Fibroblast of lung (primary cell): ENCODE results near the gene ADGRD1. TPM values are rescaled to one million over a fixed set of nuclear protein-coding genes. Genes with fewer than 3 reads are reported as not detected.

Source experiments
- DNase-seq, 2 donors: peaks; one replicate each; pipeline versions ENCODE4 v3.0.0 to v3.0.0-alpha.2; 2010; ENCODE audit warnings: low read depth in 2 of 2
- H2AFZ ChIP-seq: 2 replicates; pipeline ENCODE4 v1.5.1; 2012; ENCODE audit warnings: low read length, control low read depth, inconsistent platforms
- H3K27ac ChIP-seq: 2 replicates; pipeline ENCODE4 v1.5.1; 2011; ENCODE audit warnings: low read length, control low read depth; ENCODE audit not compliant: insufficient read depth
- H3K27me3 ChIP-seq: 2 replicates; pipeline ENCODE4 v1.5.1; 2011; ENCODE audit warnings: mild to moderate bottlenecking, low read length; ENCODE audit not compliant: control insufficient read depth, insufficient read depth
- H3K36me3 ChIP-seq: 2 replicates; pipeline ENCODE4 v1.5.1; 2011; ENCODE audit warnings: low read length; ENCODE audit not compliant: control insufficient read depth, insufficient read depth
- H3K4me1 ChIP-seq: 2 replicates; pipeline ENCODE4 v1.5.1; 2011; ENCODE audit warnings: low read length; ENCODE audit not compliant: control insufficient read depth, insufficient read depth; ENCODE audit errors: extremely low read depth
- H3K4me2 ChIP-seq: 2 replicates; pipeline ENCODE4 v1.5.1; 2011; ENCODE audit warnings: low read length, control low read depth; ENCODE audit not compliant: insufficient read depth; ENCODE audit errors: extremely low read depth
- H3K4me3 ChIP-seq, 4 experiments: fragments of 200-600 bp in 1 of 4; sonication (generic) in 1 of 4; replicated peaks in 1 of 4; 2 replicates each; pipeline ENCODE4 v1.5.1; 2011 to 2016; ENCODE audit warnings: low read length in 4 of 4, low read depth in 3 of 4, mild to moderate bottlenecking in 3 of 4, control low read depth in 2 of 4, inconsistent platforms in 1 of 4, mixed read lengths in 1 of 4; ENCODE audit not compliant: insufficient read depth in 1 of 4; ENCODE audit errors: control extremely low read depth in 1 of 4
- H3K79me2 ChIP-seq: 2 replicates; pipeline ENCODE4 v1.5.1; 2012; ENCODE audit warnings: mild to moderate bottlenecking, low read length, inconsistent platforms; ENCODE audit not compliant: control insufficient read depth, insufficient read depth
- H3K9ac ChIP-seq: 2 replicates; pipeline ENCODE4 v1.5.1; 2011; ENCODE audit warnings: mild to moderate bottlenecking, low read length, control low read depth; ENCODE audit not compliant: insufficient read depth
- H3K9me3 ChIP-seq: 2 replicates; pipeline ENCODE4 v1.5.1; 2012; ENCODE audit warnings: low read depth, low read length; ENCODE audit not compliant: control insufficient read depth, insufficient read depth
- H4K20me1 ChIP-seq: 2 replicates; pipeline ENCODE4 v1.5.1; 2011; ENCODE audit warnings: low read length; ENCODE audit not compliant: control insufficient read depth, insufficient read depth; ENCODE audit errors: extremely low read depth
- CTCF ChIP-seq, 2 donors: IDR thresholded peaks in 1 of 2; conservative IDR thresholded peaks in 1 of 2; 1 replicate in 1 of 2; 2 replicates in 1 of 2; pipeline ENCODE4 v1.5.1; 2011 to 2012; ENCODE audit warnings: low read length in 2 of 2, control low read depth in 1 of 2, inconsistent platforms in 1 of 2, low read depth in 1 of 2, mild to moderate bottlenecking in 1 of 2
- EZH2 ChIP-seq: IDR thresholded peaks from 2 replicates; pipeline ENCODE4 v1.5.1; 2012; ENCODE audit warnings: low read length, control low read depth, mild to moderate bottlenecking; ENCODE audit errors: missing control alignments
- polyA plus RNA-seq, 2 donors: library from polyadenylated mRNA; depleted of rRNA in 1 of 2; stranded (reverse) in 1 of 2; unstranded in 1 of 2; fragments of >200 nt; gene quantifications; 2 replicates each; pipeline ENCODE4 v1.2.1, GENCODE V29; 2011 to 2012; ENCODE audit warnings: missing spikeins in 1 of 2
- total RNA-seq: library from RNA; depleted of rRNA; stranded (reverse); fragments of >200 nt; gene quantifications from 2 replicates; pipeline ENCODE4 v1.2.1, GENCODE V29; 2014

ADGRD1 gene
- total and polyA plus RNA-seq, 2 donors (not counting 1 experiment from before 2014, with no cell fraction given) = 7.3 to 11.6 TPM

DNA sequence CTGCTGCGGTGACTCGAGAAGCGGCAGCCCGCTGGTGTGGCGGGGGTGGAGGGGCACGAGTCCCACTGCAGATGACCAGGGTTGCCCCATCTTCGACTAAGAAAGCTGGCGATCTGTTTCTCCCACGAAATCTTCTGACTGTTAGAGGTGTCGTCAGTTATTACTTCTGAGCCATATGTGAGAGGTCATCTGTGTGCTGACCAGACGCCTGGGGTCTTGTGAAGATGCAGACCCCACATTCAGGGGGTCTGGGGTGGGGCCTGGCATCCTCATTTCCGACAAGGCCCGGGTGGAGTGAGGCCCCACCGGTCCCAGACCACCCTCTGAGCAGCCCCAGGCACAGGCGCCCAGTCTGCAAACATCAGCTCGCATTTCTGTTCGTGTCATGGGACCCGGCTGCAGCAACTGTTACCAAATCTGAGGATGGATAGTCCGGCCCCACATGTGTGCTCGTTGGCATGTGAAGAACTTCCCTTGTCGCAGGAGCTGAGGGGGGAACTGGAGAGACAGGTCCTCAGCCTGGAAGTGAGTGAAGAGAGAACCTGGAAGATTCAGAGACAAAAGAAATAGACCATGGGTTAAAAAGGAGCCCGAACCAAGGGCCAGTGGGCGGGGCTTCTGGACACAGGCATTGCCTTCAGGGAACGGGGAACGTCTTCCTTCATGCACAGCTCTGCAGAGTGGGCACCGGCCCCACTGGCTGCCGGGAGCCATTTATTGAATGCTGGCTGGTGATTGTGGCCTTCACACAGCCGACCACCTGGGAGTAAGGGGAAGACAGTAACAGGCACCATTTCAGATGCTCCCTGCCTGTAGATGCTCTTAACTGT, 135.2 kb downstream of the ADGRD1 start:
- no peaks in the 10 kb centered on the region for H3K36me3 ChIP-seq
- no peaks in the 10 kb centered on the region for H3K27me3 ChIP-seq
- TF ChIP-seq EZH2 = no peak
- no peaks in the 10 kb centered on the region for H3K4me1 ChIP-seq
- no peak overlapping the region for H3K4me3 ChIP-seq
- no peaks in the 10 kb centered on the region for H3K9me3 ChIP-seq
- no peak overlapping the region for H2AFZ ChIP-seq
- no peak for DNase-seq
- H3K27ac ChIP-seq = no peak overlapping the region
- H4K20me1 ChIP-seq = no peaks in the 10 kb centered on the region
- H3K4me2 ChIP-seq = no peak overlapping the region
- no peak overlapping the region for H3K9ac ChIP-seq
- no peaks in the 10 kb centered on the region for H3K79me2 ChIP-seq

- Histone ChIP-seq H4K20me1 (no peaks in the 10 kb centered on the region), H3K27ac (no peak overlapping the region), H2AFZ (no peak overlapping the region), H3K4me1 (no peaks in the 10 kb centered on the region), H3K36me3 (no peaks in the 10 kb centered on the region), H3K9ac (no peak overlapping the region), H3K79me2 (no peaks in the 10 kb centered on the region), H3K4me3 (no peak overlapping the region), H3K4me2 (no peak overlapping the region), H3K9me3 (no peaks in the 10 kb centered on the region), H3K27me3 (no peaks in the 10 kb centered on the region)
- no peak for DNase-seq
- no peak for TF ChIP-seq EZH2
- TF ChIP-seq CTCF (conservative IDR thresholded peaks at IDR 0.05 in 1 of 2, IDR thresholded peaks at IDR 0.05 in 1 of 2; ENCODE audit: low read depth in 1 of 2, low read length in 2 of 2) = no peak
These were observed 136.0 kb downstream of the ADGRD1 start for GRCh38 chr12:131089531-131090273.

DNA sequence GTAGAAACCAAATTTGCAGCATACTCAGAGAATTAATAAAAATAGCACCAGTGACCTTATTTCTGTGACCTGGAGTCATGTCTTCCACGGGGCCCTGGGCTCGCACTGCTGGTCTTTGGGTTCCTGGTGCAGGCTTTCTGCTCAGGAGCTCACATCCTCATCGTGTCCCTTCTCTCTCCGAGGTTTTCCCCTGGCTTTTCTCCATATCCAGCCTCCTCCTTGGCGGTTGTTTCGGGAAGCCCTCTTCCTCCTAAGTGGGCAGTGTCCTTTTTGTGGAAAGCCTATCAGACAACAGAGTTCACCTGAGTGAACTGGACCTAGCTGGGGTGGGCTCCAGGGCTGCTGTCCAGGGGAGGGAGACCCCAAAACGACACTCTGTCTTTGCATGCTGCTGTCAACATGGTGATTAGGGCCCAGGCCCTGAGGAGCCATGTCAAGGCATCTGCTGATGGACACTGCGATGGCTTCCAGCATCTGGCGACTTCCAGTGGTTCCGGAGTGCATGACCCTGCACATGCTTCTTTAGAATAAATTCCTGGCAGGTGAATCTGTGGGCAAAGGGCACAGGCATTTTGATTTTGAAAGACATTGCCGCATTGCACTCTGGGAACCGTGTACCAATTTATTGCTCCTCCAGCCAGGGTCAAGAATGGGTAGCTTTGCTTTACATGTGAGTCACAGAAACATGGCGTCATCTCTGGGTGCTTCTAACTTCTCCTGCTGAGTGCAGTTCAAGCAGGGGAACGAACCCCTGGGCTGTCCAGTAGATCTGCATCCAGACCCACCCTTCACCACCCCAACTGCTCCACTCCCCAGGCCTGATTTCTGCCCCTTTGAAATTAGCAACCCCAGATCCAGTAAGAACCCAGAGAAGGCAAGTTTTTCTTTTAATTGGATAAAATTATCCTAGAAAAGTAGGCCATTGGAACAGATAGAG, 136.8 kb downstream of the ADGRD1 start:
- no peaks in the 10 kb centered on the region for H4K20me1 ChIP-seq
- H3K4me3 ChIP-seq = no peak overlapping the region
- no peak for DNase-seq
- no peak for TF ChIP-seq CTCF (conservative IDR thresholded peaks at IDR 0.05 in 1 of 2, IDR thresholded peaks at IDR 0.05 in 1 of 2; ENCODE audit: low read depth in 1 of 2, low read length in 2 of 2)
- no peak for TF ChIP-seq EZH2
- no peaks in the 10 kb centered on the region for H3K79me2 ChIP-seq
- no peak overlapping the region for H3K27ac ChIP-seq
- H2AFZ ChIP-seq = no peak overlapping the region
- no peaks in the 10 kb centered on the region for H3K36me3 ChIP-seq
- H3K4me2 ChIP-seq = no peak overlapping the region
- no peaks in the 10 kb centered on the region for H3K27me3 ChIP-seq
- H3K4me1 ChIP-seq = no peaks in the 10 kb centered on the region
- no peaks in the 10 kb centered on the region for H3K9me3 ChIP-seq
- no peak overlapping the region for H3K9ac ChIP-seq
